GM06990 (cell line): ENCODE measurements around the gene CPO.

Experiments used
- DNase-seq: peaks from one replicate; pipeline ENCODE4 v3.0.0-alpha.2; 2011; ENCODE audit not compliant: insufficient read length; ENCODE audit errors: extremely low read depth
- H3K27me3 ChIP-seq: replicated peaks from 2 replicates; pipeline ENCODE4 v1.6.0; 2011; ENCODE audit warnings: low read length; ENCODE audit not compliant: control insufficient read depth, insufficient read depth
- H3K36me3 ChIP-seq: 2 replicates; pipeline ENCODE4 v1.5.1; 2011; ENCODE audit warnings: low read length; ENCODE audit not compliant: control insufficient read depth, insufficient read depth
- H3K4me3 ChIP-seq: replicated peaks from 2 replicates; pipeline ENCODE4 v1.5.1; 2011; ENCODE audit warnings: low read depth, mild to moderate bottlenecking, control low read depth, low read length
- TF ChIP-seq, protein P1 (sequence below): IDR thresholded peaks from 2 replicates; pipeline ENCODE4 v1.5.1; 2011; ENCODE audit warnings: low read length, control low read depth, mild to moderate bottlenecking, inconsistent platforms; ENCODE audit not compliant: insufficient read depth, poor library complexity, severe bottlenecking

Gene CPO

DNA sequence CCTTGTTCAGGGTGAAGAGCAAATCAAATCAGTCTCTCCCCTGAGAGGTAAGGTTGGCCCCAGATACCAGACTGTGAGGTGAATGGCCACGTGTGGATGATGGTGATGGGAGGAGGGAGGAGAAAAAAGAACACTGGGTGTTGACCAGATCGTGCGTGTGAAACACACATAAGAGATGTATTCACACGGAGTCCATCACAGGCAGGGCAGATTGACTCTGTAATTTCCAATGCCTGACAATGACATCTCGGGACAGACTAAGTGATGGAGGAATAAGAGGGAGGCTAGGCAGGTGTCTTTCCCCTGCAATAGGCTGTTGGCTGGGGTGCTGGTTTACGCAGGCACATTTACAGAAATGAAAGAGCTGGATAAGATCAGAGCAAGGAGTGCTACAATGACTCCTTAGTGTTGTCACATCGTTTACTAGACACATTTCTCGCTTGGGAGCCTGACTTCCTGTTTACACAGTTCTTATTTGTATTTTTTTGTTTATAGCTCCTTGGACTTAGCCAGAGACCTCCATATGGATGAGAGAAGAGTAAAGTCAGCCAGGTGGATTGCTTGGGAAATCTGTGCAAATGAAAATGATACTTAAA lies 43.1 kb downstream of the CPO start:
- TF ChIP-seq, protein P1, sequence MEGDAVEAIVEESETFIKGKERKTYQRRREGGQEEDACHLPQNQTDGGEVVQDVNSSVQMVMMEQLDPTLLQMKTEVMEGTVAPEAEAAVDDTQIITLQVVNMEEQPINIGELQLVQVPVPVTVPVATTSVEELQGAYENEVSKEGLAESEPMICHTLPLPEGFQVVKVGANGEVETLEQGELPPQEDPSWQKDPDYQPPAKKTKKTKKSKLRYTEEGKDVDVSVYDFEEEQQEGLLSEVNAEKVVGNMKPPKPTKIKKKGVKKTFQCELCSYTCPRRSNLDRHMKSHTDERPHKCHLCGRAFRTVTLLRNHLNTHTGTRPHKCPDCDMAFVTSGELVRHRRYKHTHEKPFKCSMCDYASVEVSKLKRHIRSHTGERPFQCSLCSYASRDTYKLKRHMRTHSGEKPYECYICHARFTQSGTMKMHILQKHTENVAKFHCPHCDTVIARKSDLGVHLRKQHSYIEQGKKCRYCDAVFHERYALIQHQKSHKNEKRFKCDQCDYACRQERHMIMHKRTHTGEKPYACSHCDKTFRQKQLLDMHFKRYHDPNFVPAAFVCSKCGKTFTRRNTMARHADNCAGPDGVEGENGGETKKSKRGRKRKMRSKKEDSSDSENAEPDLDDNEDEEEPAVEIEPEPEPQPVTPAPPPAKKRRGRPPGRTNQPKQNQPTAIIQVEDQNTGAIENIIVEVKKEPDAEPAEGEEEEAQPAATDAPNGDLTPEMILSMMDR = no peak
- Histone ChIP-seq H3K4me3 (no peak overlapping the region), H3K36me3 (no peaks in the 10 kb centered on the region), H3K27me3 (no peaks in the 10 kb centered on the region)
- DNase-seq = no peak

DNA sequence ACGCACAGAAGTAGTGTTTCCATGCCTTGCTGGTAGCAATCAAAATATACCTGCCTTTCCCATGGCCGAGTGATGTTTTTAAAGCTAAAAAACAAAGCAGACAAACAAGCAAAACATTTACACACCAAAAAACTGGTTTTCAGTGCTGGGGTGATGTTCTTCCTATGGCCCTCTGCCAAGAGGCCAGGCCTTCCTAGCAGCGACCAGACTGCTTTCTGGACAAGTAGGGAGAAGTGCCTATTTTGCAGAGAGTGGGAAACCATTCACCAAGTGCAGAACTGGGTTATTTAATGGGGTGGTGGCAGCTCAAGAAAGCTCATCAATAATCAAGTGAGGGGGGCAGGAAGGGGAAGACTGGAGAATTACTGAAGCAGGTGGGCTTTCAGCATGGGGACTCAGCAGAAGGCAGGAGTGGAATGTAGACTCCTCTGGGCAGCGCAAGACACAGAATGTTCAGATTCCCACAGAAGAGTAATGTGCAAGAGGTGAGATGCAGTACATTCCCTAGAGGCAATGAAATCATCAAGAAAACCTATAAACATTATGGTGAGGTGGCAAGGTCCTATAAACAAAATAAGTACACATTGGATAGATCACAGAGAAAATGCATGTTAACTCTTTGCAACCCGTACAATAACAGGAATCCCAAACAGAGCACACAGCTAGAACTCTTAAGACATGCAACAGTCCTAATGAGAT lies 44.0 kb downstream of the CPO start:
- no peak for DNase-seq
- Histone ChIP-seq H3K27me3 (no peaks in the 10 kb centered on the region), H3K36me3 (no peaks in the 10 kb centered on the region), H3K4me3 (no peak overlapping the region)
- TF ChIP-seq, protein P1 = no peak

DNA sequence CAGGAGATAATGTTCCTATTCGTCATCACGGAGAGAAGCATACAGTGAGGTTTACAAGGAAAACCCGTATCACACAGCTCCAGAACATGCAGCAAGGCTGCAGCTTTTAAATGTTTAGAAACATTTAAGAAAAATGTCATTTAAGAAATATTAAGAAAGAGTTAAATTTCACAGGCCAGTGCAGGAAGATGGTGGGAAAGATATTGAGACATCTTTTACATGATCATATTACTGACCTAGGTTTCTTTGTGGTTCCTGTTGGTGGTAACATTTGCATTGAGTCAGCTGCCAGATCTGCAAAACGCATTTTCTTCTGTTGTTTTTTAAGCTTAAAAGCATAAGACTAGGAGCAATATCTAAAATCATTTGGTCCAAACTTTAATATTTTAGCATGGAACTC lies 44.9 kb downstream of the CPO start:
- Histone ChIP-seq H3K36me3 (no peaks in the 10 kb centered on the region), H3K4me3 (no peak overlapping the region), H3K27me3 (no peaks in the 10 kb centered on the region)
- DNase-seq = no peak
- TF ChIP-seq, protein P1 = no peak

DNA sequence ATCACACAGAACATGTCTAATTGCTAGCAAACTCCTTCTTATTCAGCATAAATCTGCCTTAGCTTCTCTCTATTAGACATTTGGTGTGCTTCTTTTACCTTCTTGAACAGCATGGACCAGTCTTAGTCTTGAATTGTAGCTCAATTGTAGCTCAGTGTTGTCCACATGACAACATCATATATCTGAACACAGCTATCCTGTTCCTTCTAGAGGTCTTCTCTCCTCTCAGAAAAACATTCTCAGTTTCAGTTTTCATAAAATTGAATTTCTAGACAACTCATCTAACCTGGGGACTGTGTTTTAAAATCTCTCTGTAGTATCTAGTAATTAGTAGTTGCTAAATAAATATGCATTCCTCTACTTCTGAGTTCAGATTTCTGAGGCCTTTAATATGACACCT lies 47.6 kb downstream of the CPO start:
- no peak for DNase-seq
- TF ChIP-seq, protein P1 = no peak
- H3K36me3 ChIP-seq = no peaks in the 10 kb centered on the region
- no peak overlapping the region for H3K4me3 ChIP-seq
- no peaks in the 10 kb centered on the region for H3K27me3 ChIP-seq

DNA sequence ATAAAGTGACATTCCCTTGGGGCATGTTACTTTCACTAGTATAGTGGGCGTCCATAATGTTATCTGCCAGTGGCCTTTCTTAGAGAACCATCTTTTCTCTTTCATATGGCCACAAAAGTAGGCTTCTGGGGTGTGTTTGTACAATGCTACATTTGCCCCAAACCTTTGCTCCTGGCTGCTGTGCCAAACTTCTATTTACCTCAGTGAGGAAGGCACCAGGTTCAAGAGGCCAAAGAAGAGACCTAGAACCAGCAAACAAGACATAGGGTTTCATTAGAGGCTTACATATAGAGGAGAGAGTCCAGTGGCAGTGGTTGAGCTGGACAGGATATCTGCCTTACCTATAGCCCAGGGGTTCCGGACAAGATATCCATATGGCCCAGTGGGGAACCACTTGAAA lies 48.5 kb downstream of the CPO start:
- no peak for DNase-seq
- H3K36me3 ChIP-seq = no peaks in the 10 kb centered on the region
- TF ChIP-seq, protein P1 = no peak
- no peak overlapping the region for H3K4me3 ChIP-seq
- H3K27me3 ChIP-seq = no peaks in the 10 kb centered on the region

DNA sequence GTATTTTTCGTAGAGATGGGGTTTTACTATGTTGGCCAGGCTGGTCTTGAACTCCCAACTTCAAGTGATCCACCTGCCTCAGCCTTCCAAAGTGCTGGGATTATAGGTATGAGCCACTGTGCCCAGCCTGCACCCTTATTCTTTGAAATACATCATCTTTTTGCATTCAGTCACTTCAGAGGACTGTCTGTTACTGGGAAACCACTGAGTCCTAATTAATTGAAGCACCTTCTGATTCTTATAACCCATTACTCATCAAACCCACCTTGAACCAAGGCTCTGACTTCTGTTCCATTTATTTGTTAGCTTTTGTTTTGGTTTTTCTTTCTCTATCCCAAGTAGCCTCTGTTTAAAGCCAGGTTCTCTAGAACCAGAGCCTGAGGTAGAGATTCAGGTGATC lies 49.6 kb downstream of the CPO start:
- no peaks in the 10 kb centered on the region for H3K27me3 ChIP-seq
- no peak for DNase-seq
- TF ChIP-seq, protein P1 = no peak
- no peaks in the 10 kb centered on the region for H3K36me3 ChIP-seq
- H3K4me3 ChIP-seq = no peak overlapping the region
